GM18502 (cell line): ENCODE data around the gene ACACB.

Experiments
- ATAC-seq: cut with Tn5 transposase; IDR thresholded peaks from one replicate; pipeline ENCODE4 v1.9.1; 2021; ENCODE audit warnings: mild to moderate bottlenecking; ENCODE audit not compliant: unreplicated experiment, poor library complexity

ACACB gene

GRCh38 chr12:109271418-109271817, 155.0 kb downstream of the ACACB start:
- no peak for ATAC-seq

DNA sequence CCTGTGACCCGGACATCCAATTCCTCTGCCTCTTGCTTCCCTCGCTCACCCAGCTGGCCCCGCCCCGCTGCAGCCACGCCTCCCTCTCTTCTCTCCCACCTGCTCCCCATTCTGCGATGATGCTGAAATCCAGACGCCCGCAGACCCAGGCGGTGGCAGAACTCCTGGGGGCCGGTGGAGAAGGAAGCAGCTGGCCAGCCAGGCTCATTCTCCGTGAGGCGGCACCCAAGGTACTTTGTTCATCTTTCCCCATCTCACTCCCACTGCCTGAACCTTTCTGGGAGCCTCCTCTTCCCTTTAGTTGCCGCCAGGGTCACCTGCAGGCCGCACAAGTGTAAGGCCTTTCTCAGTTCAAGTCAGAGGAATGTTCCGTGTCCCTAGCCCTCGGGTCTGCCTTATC, 157.0 kb downstream of the ACACB start:
- ATAC-seq: no peak

DNA sequence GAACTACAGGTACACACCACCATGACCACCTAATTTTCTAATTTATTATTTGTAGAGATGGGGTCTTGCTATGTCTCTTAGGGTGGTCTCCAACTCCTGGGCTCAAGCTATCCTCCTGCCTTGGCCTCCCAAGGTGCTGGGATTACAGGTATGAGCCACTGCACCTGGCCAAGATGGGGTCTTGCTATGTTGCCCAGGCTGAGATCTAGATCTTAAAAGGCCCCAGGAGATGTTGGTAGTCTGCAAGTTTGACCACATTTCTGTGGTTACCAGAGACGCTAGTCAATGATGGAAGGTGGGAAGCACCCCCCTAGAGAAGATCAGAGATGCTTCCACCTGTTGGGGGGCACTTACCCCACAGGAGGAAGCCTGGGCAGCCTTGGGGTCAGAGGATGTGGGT, 158.0 kb downstream of the ACACB start:
- no peak for ATAC-seq

DNA sequence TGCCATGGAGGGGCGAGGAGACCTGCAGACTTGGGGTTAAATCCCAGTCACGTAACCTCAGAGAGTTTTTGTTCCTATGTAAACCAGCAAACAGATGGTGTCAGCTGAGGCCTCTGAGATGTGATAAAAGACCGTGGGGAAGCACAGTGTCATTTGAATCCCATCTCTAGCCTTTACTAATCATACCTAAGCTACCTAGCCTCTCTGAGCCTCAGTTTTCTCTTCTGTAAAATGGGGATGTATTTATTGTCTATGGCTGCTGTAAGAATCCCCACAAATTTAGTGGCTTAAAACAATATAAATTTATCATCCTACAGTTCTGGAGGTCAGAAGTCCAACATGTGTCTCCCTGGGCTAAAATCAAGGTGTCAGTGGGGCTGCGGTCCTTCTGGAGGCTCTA, 158.8 kb downstream of the ACACB start:
- no peak for ATAC-seq

DNA sequence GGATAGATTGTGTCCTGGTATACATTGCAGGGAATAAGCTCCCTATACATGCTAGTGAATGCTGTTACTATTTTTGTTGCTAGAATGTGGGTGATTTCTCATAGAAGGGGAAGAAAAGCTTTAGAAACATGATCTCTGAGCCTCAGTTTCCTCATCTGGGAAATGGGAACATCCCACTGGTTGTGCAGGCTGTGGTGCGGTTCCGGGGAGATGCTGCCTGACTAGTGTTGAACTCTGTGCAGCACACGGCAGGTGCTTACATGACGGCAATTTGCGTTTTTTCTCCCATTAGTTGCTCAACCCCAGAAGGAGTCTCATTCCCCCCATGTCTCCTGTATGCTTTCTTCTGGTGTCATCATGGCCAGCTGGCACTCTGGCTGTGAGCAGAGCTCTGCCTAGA, 159.8 kb downstream of the ACACB start:
- no peak for ATAC-seq

DNA sequence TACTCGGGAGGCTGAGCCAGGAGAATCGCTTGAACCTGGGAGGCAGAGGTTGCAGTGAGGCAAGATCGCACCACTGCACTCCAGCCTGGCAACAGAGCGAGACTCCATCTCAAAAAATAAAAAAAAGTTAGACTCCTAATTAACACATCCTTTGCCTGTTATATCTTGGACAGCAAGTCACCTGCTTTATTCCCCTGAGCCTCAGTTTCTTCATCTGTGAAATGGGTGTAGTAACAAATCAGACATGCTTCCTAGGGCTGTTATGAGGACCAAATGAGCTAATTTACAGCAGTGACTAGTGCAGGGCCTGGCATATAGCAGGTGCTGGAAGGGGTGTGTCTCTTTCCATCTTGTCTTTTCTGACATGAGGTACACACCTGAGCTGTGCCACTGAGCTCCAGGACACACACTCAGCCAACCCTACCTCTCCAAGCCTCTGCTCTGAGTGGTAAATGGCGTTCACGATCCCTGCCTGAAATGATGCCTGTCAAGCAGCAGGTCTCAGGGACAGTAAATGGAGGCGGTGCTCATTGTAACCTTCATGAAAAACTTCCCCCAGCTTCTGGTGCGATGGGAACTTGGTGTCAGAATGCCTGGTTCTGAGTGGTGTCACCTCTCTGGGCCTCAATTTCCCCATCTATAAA, 161.0 kb downstream of the ACACB start:
- no peak for ATAC-seq

DNA sequence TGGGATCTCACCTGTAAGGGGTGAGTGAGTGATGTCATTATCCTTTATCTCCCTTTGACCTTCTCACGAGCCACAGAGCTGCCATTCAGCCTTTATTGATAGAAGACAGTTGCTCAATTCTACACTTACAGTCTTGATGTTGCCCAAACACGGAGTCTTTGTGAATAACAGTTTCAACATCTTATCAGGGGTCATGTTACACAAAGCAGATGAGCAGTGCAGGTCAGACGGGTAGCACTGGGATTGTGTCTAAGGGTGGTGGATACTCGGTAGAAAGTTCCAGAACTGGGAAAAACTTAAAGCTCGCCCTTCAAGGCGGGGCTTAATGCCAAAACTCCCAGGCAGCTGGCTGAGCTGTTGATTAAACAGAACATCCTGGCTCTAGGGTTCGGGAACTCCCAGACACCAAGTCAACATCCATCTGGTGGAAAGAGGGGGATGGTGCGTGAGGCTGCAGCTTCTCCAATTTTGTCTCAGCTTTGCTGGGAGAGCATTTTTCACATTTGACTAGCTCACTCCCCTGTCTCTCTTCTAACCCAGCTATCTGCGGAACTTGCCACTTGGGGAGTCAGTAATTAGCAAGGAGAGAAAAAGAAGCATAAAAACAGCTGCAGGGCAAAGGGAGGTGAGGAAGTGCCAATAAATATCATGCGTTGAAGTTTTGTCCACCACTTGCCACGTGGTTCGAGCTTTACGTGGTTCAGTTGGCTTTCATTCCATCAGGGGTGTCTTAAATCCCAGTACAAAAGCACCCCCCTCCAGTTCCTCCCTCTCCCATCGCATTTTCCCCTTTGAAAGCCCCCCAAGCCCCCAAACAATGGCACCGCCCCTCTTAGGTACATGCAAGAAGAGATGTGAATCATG, 161.7 kb downstream of the ACACB start:
- no peak for ATAC-seq

DNA sequence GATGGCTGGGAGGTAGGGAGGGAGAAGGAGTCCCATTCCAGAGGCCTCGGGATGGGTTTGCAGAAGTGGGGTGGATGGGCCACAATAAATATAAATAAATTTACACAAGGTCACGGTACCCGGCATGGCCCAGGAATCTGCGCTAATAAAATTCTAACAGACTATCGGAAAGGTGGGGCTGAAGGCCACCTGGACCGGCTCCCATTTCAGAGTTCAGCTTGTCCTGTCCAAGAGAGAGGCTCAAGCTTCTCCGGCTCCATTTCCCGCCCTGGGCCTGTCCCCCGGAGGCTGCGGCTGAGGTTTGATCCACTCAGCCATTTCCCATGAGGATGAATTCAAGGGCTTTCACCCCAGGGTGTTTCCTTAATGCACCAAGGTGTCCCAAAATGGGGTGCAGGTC, 162.5 kb downstream of the ACACB start:
- ATAC-seq: no peak

GRCh38 chr12:109279525-109279924, 163.1 kb downstream of the ACACB start:
- no peak for ATAC-seq

DNA sequence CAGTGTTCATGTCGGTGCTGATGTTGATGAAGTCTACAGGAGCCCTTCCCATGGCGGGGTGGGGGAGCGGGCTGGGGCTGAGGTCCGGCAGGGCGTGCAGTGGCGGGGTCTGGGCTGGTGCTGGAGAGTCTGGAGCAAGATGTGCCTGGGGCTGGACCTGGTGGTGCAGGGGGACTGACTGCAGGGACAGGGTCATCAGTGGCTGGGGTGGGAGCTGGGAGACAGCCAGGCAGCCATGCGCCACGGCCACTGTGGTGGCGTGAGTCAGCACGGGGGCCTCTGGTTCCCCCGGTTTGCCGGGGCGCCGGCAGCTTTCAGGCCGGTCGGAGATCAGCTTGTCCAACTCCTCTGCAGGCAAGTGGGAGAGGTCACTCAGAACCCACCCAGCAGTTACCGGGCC, 165.1 kb downstream of the ACACB start:
- ATAC-seq: no peak

DNA sequence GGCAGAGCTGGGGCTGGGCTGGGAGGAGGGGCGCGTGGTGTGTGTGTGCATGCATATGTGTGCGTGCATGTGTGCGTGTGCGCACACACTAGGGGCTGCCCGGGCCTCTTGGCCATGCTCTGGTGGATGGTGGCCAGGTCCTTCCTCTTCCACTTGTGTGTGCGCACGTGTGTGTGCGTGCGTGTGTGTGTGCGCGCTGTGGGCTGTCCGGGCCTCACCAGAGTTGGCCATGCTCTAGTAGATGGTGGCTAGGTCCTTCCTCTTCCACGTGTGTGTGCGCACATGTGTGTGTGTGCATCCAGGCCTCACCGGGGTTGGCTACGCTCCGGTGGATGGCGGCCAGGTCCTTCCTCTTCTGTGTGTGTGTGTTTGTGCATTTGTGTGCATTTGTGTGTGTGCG, 168.0 kb downstream of the ACACB start:
- no peak for ATAC-seq

- ATAC-seq: no peak
These were observed 169.9 kb downstream of the ACACB start for GRCh38 chr12:109286252-109286651.

DNA sequence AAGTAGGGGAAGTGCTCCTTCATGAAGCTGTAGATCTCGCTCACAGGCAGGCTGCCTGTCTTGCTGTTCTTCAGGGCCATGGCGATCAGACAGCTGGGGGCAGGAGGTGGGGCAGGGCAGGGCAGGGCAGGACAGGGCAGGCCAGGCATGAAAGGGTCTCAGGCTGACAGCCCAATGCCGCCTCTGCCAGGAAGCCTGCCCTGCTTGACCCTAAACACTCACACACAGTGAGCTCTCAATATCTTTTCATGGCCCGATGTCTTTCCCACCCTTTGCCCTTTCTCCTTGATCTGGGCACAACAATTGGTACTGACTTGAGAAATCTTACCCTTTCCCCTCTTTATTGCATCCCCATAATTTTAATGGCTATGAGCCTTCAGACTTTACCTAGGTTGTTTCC, 170.3 kb downstream of the ACACB start:
- ATAC-seq: no peak

- ATAC-seq: no peak
These were observed 170.8 kb downstream of the ACACB start for GRCh38 chr12:109287181-109287580.

GRCh38 chr12:109287811-109288469, 171.6 kb downstream of the ACACB start:
- no peak for ATAC-seq

- no peak for ATAC-seq
These were observed 172.2 kb downstream of the ACACB start for GRCh38 chr12:109288571-109288970.

GRCh38 chr12:109289004-109289403, 172.6 kb downstream of the ACACB start:
- ATAC-seq: no peak

DNA sequence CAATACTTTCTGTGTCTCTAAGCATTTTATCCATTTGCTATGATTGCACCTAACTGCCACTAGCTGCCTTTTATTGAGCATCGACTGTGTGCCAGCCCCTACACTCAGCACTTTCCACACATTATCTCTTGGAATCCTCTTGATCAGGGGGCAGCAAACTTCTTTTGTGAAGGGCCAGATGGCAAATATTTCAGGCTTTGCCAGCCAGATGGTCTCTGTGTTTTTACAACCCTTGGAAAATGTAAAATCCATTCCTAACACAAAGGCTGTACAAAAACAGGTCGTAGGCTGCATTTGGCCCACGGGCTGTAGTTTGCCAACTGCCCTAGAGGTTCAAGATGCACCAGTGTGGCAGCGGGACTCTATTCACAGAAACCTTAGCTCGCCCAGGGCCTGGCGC, 173.2 kb downstream of the ACACB start:
- no peak for ATAC-seq

GRCh38 chr12:109290061-109290460, 173.7 kb downstream of the ACACB start:
- no peak for ATAC-seq

DNA sequence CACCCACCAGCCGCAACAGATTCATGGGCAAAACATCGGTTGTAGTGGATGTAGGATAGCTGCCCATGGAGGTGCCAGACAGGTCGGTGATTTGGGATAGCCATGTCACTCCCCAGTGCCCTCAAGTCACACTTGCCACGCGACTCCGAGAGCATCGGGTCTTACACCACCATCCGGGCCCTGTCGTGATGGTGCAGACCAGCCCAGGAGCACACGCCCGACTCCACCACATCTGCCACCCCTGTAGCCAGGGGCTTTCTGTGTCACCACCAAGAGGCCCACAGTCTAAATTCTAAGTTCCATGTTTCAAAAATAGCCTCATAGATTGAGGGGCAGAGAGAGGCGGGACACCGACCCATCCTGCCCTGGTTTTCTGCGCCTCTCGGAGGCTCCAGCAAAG, 174.7 kb downstream of the ACACB start:
- ATAC-seq: no peak

DNA sequence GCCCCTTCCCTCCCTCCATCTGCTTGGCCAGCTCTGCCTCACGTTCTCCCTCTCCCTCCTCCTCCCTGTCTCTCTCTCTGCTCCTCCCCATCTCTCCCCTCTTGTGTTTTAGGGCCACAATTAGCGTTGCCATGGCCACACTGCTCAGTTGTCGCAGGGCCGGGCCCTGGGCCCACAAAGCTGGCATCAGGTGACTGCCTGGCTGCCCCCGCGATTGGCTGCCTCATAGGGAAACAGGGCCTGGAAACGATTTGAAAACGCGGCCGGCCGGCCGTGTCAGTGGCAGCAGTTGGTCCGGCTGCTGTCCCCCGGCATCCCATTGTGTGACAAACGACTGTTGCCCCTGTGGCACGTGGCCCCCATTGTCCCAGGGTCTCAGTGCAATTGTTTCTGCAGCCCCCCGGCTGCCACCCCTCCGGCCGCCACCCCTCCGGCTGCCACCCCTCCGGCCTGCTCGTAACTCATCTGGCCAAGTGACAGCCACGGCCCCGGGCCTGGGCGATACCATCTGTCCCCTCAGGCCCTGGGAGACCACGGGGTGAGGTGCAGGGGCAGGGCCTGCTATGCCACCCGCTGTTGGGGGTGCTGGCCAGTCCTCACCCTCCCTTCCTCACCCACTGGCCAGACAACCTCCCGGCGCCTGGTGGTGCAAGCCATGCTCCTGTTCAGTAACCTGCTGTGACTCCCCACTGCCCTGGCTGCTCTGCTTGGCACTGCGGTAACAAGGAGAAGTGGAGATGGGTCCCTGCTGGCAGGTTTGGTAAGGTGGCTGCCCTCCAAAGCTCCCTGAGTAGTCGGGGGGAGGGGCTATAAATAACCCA, 175.3 kb downstream of the ACACB start:
- ATAC-seq: no peak
